Panc1 (cell line): ENCODE results near the gene KDM4B. TPM values are rescaled to one million over a fixed set of nuclear protein-coding genes. Genes with fewer than 3 reads are reported as not detected.

Experiments
- ATAC-seq: fragments of 200-7000 bp; cut with Tn5 transposase; 2 replicates; pipeline ENCODE4 v1.9.1; 2020; ENCODE audit warnings: mild to moderate bottlenecking, moderate library complexity
- BruUV-seq: library from RNA; stranded (reverse); fragments of 400-500 nt; replicated peaks from 2 replicates; lab custom pipeline; 2021; lab: Mats Ljungman, UMichigan
- CTCF ChIA-PET: fragments of 300-600 bp; sonication (Branson Sonifier 250); formaldehyde crosslinking; loops from one replicate; lab custom pipeline; 2022; ENCODE audit warnings: antibody characterized with exemption; lab: Charles Lee
- POLR2A ChIA-PET: fragments of 300-600 bp; sonication (Branson Sonifier 250); formaldehyde crosslinking; loops from one replicate; lab custom pipeline; 2022; ENCODE audit warnings: antibody characterized with exemption; lab: Charles Lee
- DNase-seq: peaks from one replicate; pipeline ENCODE4 v3.0.0-alpha.2; 2010; ENCODE audit warnings: low read depth, low spot score
- H3K27ac ChIP-seq: 2 replicates; pipeline ENCODE4 v1.5.1; 2011; ENCODE audit warnings: mild to moderate bottlenecking, low read length, inconsistent platforms
- H3K27me3 ChIP-seq: fragments of 200-500 bp; sonication (Bioruptor generic); 2 replicates; pipeline ENCODE4 v1.6.0; 2014; ENCODE audit warnings: low read length, inconsistent platforms; ENCODE audit not compliant: control insufficient read depth, insufficient read depth
- H3K36me3 ChIP-seq: fragments of 200-500 bp; sonication (Bioruptor generic); 2 replicates; pipeline ENCODE4 v1.5.1; 2014; ENCODE audit warnings: inconsistent platforms, mild to moderate bottlenecking, low read length, moderate library complexity; ENCODE audit not compliant: control insufficient read depth, insufficient read depth
- H3K4me1 ChIP-seq: 2 replicates; pipeline ENCODE4 v1.5.1; 2011; ENCODE audit warnings: inconsistent platforms, mild to moderate bottlenecking, low read length, moderate library complexity; ENCODE audit not compliant: control insufficient read depth, insufficient read depth
- H3K4me3 ChIP-seq, 2 experiments: 2 replicates each; pipeline ENCODE4 v1.5.1; 2011 to 2012; ENCODE audit warnings: low read depth in 2 of 2, low read length in 2 of 2, mild to moderate bottlenecking in 2 of 2, inconsistent platforms in 1 of 2, moderate library complexity in 1 of 2
- H3K9me3 ChIP-seq: fragments of 200-500 bp; sonication (Bioruptor generic); 2 replicates; pipeline ENCODE4 v1.5.1; 2014; ENCODE audit warnings: low read depth, mild to moderate bottlenecking, inconsistent platforms, low read length, moderate library complexity; ENCODE audit not compliant: control insufficient read depth, insufficient read depth
- POLR2AphosphoS5 ChIP-seq: IDR thresholded peaks from 2 replicates; pipeline ENCODE4 v1.6.1; 2012; ENCODE audit warnings: mild to moderate bottlenecking, low read depth, low read length, moderate library complexity
- REST ChIP-seq, 2 experiments: IDR thresholded peaks; 2 replicates each; pipeline ENCODE4 v1.6.1; 2011 to 2012; ENCODE audit warnings: low read depth in 2 of 2, control low read depth in 1 of 2, low read length in 1 of 2, mild to moderate bottlenecking in 1 of 2, moderate library complexity in 1 of 2; ENCODE audit not compliant: insufficient read depth in 1 of 2
- SIN3A ChIP-seq: IDR thresholded peaks from 2 replicates; pipeline ENCODE4 v1.6.1; 2012; ENCODE audit warnings: low read depth, mild to moderate bottlenecking, low read length, moderate library complexity, borderline replicate concordance; ENCODE audit not compliant: insufficient read depth
- TCF7L2 ChIP-seq: IDR thresholded peaks from 2 replicates; pipeline ENCODE4 v1.6.1; 2011; ENCODE audit warnings: mild to moderate bottlenecking, low read depth, low read length, inconsistent platforms
- in situ Hi-C: cut with HindIII; loops from 2 replicates; pipeline ENCODE4 v1.10.0; 2016; ENCODE audit warnings: low sequenced_read_pairs, low pct_unique_long_range_greater_than_20kb
- intact Hi-C: fragments of 100-400 bp; cut with micrococcal nuclease; formaldehyde crosslinking; loops from one replicate; pipeline ENCODE4 v1.10.0; 2022; ENCODE audit not compliant: unreplicated experiment
- total RNA-seq: library from RNA; stranded (reverse); gene quantifications from one replicate; pipeline ENCODE4 v1.2.1, GENCODE V29; 2021; ENCODE audit not compliant: unreplicated experiment
- TF ChIP-seq, protein P1 (sequence below): fragments of 450-650 bp; IDR thresholded peaks from 2 replicates; pipeline ENCODE4 v1.5.1; 2017; ENCODE audit warnings: mild to moderate bottlenecking

The KDM4B gene
- total RNA-seq, 1 experiment from 2014 or later, result 18.4 TPM

DNA sequence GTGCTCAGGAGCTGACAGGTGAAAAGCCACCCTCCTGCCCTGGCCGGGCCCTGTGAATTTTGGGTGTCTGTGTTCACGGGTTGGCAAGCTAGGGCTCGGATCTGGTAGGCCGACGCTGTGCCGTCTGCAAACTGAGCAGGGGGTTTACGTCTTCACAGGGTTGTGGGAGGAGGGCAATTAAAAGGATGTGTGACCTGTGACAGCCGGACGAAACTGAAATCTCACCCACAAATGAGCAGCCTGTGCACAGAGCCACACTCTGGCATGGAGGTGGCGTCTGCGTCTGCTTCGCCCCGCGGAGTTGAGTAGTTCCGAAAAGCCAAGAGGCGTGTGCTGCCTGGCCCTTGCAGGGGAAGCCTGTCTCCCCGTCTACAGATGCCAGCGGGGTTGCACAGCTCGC, 117.3 kb downstream of the KDM4B start:
- CTCF ChIA-PET, result no interaction called here
- TF ChIP-seq POLR2AphosphoS5 (no peak), SIN3A (no peak), TCF7L2 (no peak), REST (IDR thresholded peaks at IDR 0.05; ENCODE audit: insufficient read depth in 1 of 2, low read depth in 2 of 2, low read length in 1 of 2) (no peak)
- TF ChIP-seq, protein P1, sequence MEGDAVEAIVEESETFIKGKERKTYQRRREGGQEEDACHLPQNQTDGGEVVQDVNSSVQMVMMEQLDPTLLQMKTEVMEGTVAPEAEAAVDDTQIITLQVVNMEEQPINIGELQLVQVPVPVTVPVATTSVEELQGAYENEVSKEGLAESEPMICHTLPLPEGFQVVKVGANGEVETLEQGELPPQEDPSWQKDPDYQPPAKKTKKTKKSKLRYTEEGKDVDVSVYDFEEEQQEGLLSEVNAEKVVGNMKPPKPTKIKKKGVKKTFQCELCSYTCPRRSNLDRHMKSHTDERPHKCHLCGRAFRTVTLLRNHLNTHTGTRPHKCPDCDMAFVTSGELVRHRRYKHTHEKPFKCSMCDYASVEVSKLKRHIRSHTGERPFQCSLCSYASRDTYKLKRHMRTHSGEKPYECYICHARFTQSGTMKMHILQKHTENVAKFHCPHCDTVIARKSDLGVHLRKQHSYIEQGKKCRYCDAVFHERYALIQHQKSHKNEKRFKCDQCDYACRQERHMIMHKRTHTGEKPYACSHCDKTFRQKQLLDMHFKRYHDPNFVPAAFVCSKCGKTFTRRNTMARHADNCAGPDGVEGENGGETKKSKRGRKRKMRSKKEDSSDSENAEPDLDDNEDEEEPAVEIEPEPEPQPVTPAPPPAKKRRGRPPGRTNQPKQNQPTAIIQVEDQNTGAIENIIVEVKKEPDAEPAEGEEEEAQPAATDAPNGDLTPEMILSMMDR, result no peak

DNA sequence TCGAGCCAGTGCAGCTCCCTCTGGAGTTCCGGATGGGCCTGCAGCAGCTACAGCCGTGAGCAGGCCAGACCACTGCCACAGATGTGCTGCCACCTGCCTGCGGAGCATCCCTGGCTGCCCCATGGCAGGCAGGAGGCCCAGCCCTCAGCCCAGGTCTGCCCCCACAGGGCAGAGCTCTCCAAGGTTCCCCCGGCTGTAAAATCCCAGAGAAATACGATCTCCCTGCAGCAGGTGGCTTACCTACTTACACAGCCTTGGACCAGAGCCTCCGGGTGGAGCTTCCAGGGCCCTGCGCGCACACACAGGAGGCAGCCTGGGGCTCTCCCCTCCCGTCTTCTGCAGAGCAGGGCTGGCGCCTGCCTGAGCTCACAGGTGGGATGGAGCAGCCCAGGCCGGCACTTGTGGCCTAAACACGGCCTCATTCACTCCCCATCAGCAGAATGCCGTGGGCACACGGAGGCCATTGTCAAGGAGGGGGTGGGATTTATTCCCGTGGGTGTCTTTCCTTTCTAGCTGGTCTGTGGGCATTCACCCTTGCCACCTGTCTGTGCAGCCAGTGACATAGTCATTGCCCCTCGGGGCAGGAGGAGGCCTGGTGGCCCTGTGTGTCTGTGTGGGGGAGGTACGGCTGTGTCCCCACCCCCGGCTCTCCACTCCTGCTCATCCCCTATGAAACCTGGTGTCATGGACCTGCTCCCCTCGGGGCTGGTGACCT, 118.0 kb downstream of the KDM4B start:
- CTCF ChIA-PET, result no interaction called here
- intact Hi-C loops (no loop called here), in situ Hi-C loops (no loop called here)
- Histone ChIP-seq H3K4me1 (no peaks in the 10 kb centered on the region), H3K27ac (no peak overlapping the region), H3K4me3 (no peak overlapping the region), H3K27me3 (no peaks in the 10 kb centered on the region), H3K36me3 (no peaks in the 10 kb centered on the region), H3K9me3 (no peaks in the 10 kb centered on the region)
- no TSS peak for BruUV-seq
- TF ChIP-seq SIN3A (no peak), REST (IDR thresholded peaks at IDR 0.05; ENCODE audit: insufficient read depth in 1 of 2, low read depth in 2 of 2, low read length in 1 of 2) (no peak), POLR2AphosphoS5 (no peak), TCF7L2 (no peak)
- TF ChIP-seq, protein P1, result no peak
- POLR2A ChIA-PET, result no interaction called here
- ATAC-seq (peak; percentile 64), DNase-seq (no peak)

More for the DNA sequence above, 117.3 kb downstream of the KDM4B start:
- in situ Hi-C loops, result no loop called here
- no TSS peak for BruUV-seq
- Histone ChIP-seq H3K4me3 (no peak overlapping the region), H3K9me3 (no peaks in the 10 kb centered on the region), H3K36me3 (no peaks in the 10 kb centered on the region), H3K4me1 (no peaks in the 10 kb centered on the region), H3K27ac (no peak overlapping the region), H3K27me3 (no peaks in the 10 kb centered on the region)
- DNase-seq (no peak), ATAC-seq (no peak)
- POLR2A ChIA-PET, result no interaction called here
- intact Hi-C loops, result no loop called here
